ENCODE results near the gene MAGED1.

GRCh38 chrX:51917604-51918003, 24.2 kb downstream of the MAGED1 start:
- TF ChIP-seq POLR2A (IDR thresholded peaks at IDR 0.05; ENCODE audit: low read depth, low read length) (no peak), POLR2AphosphoS5 (IDR thresholded peaks at IDR 0.05; ENCODE audit: low read depth, low read length) (no peak)

Measured in GM12891 (cell line).